NCI-H510A (cell line): Measurements from ENCODE around the gene EIF5AL1.
"Not testable (repeated sequence)": the region's sequence is repeated elsewhere in the genome, so short reads cannot be mapped to it uniquely, and the experiment has no call there.

Source experiments
- DNase-seq: peaks from one replicate; lab custom pipeline; 2025; lab: John Stamatoyannopoulos, UW

Gene EIF5AL1

GRCh38 chr10:79509306-79509933 lies 2.9 kb upstream of the EIF5AL1 start:
- not testable (repeated sequence) for DNase-seq

GRCh38 chr10:79509934-79510508 lies 2.3 kb upstream of the EIF5AL1 start:
- DNase-seq, result not testable (repeated sequence)

GRCh38 chr10:79516532-79517205 lies 4.3 kb downstream of the EIF5AL1 start:
- not testable (repeated sequence) for DNase-seq

GRCh38 chr10:79517567-79517966 lies 5.2 kb downstream of the EIF5AL1 start:
- not testable (repeated sequence) for DNase-seq

- DNase-seq, result not testable (repeated sequence)
These were observed 9.4 kb downstream of the EIF5AL1 start for GRCh38 chr10:79521751-79522150.

- DNase-seq, result not testable (repeated sequence)
These were observed 10.1 kb downstream of the EIF5AL1 start for GRCh38 chr10:79522464-79522863.

GRCh38 chr10:79523157-79523853 lies 11.0 kb downstream of the EIF5AL1 start:
- not testable (repeated sequence) for DNase-seq

GRCh38 chr10:79525049-79525710 lies 12.8 kb downstream of the EIF5AL1 start:
- not testable (repeated sequence) for DNase-seq

GRCh38 chr10:79528261-79528660 lies 15.9 kb downstream of the EIF5AL1 start:
- DNase-seq, result not testable (repeated sequence)

GRCh38 chr10:79533142-79533902 lies 21.0 kb downstream of the EIF5AL1 start:
- DNase-seq, result not testable (repeated sequence)

GRCh38 chr10:79533903-79534175 lies 21.5 kb downstream of the EIF5AL1 start:
- DNase-seq, result not testable (repeated sequence)

GRCh38 chr10:79538311-79538710 lies 26.0 kb downstream of the EIF5AL1 start:
- DNase-seq, result not testable (repeated sequence)

- DNase-seq, result not testable (repeated sequence)
These were observed 28.6 kb downstream of the EIF5AL1 start for GRCh38 chr10:79540930-79541329.

GRCh38 chr10:79542626-79543025 lies 30.3 kb downstream of the EIF5AL1 start:
- no peak for DNase-seq

- not testable (repeated sequence) for DNase-seq
These were observed 32.1 kb downstream of the EIF5AL1 start for GRCh38 chr10:79544408-79544807.

GRCh38 chr10:79544926-79545659 lies 32.8 kb downstream of the EIF5AL1 start:
- not testable (repeated sequence) for DNase-seq

- not testable (repeated sequence) for DNase-seq
These were observed 34.8 kb downstream of the EIF5AL1 start for GRCh38 chr10:79547128-79547527.

- no peak for DNase-seq
These were observed 35.6 kb downstream of the EIF5AL1 start for GRCh38 chr10:79547973-79548372.

GRCh38 chr10:79552143-79552542 lies 39.8 kb downstream of the EIF5AL1 start:
- no peak for DNase-seq
